Astrocyte of the spinal cord (primary cell): ENCODE measurements around the gene GLI1.
"Not testable (repeated sequence)": the region's sequence is repeated elsewhere in the genome, so short reads cannot be mapped to it uniquely, and the experiment has no call there.

Experiments used
- DNase-seq: peaks from one replicate; pipeline ENCODE4 v3.0.0; 2011; ENCODE audit warnings: low read depth, low spot score
- H3K4me3 ChIP-seq: 2 replicates; pipeline ENCODE4 v1.5.1; 2011; ENCODE audit warnings: low read depth, mild to moderate bottlenecking, low read length, moderate library complexity
- CTCF ChIP-seq: IDR thresholded peaks from 2 replicates; pipeline ENCODE4 v1.5.1; 2012; ENCODE audit warnings: low read depth, mild to moderate bottlenecking, low read length, inconsistent platforms
- in situ Hi-C: cut with HindIII; loops from 2 replicates; pipeline ENCODE4 v1.10.0; 2017; ENCODE audit warnings: low sequenced_read_pairs

The GLI1 gene

GRCh38 chr12:57511161-57511560 is 51.6 kb downstream of the GLI1 start:
- in situ Hi-C loops: no loop called here
- H3K4me3 ChIP-seq: no peak overlapping the region
- no peak for TF ChIP-seq CTCF
- no peak for DNase-seq

- no peak for DNase-seq
- H3K4me3 ChIP-seq: no peak overlapping the region
- in situ Hi-C loops: no loop called here
- TF ChIP-seq CTCF: no peak
These were observed 52.2 kb downstream of the GLI1 start for GRCh38 chr12:57511588-57512325.

GRCh38 chr12:57512665-57513064 is 53.1 kb downstream of the GLI1 start:
- no peak for TF ChIP-seq CTCF
- no peak for DNase-seq
- no peak overlapping the region for H3K4me3 ChIP-seq
- in situ Hi-C loops: no loop called here

GRCh38 chr12:57513266-57513665 is 53.7 kb downstream of the GLI1 start:
- DNase-seq: no peak
- no peak for TF ChIP-seq CTCF
- H3K4me3 ChIP-seq: no peak overlapping the region
- in situ Hi-C loops: no loop called here

GRCh38 chr12:57513677-57514076 is 54.1 kb downstream of the GLI1 start:
- H3K4me3 ChIP-seq, DNase-seq, in situ Hi-C loops: not testable (repeated sequence)

GRCh38 chr12:57514246-57514645 is 54.7 kb downstream of the GLI1 start:
- DNase-seq, in situ Hi-C loops, H3K4me3 ChIP-seq: not testable (repeated sequence)

GRCh38 chr12:57514720-57515407 is 55.3 kb downstream of the GLI1 start:
- DNase-seq: no peak
- in situ Hi-C loops: no loop called here
- no peak for TF ChIP-seq CTCF
- no peak overlapping the region for H3K4me3 ChIP-seq
